H9 (cell line): ENCODE measurements around the gene TBC1D2. TPM values are rescaled to one million over a fixed set of nuclear protein-coding genes. Genes with fewer than 3 reads are reported as not detected.

Source experiments
- DNase-seq: peaks from one replicate; pipeline ENCODE4 v3.0.0-alpha.2; 2017
- H2AFZ ChIP-seq: one replicate; pipeline ENCODE4 v1.6.1; 2013; ENCODE audit warnings: mild to moderate bottlenecking, low read length, control low read depth, moderate library complexity
- H2AK5ac ChIP-seq: 2 replicates; pipeline ENCODE4 v1.6.1; 2013; ENCODE audit warnings: low read length, control low read depth, mixed read lengths; ENCODE audit not compliant: insufficient read length
- H2BK120ac ChIP-seq: one replicate; pipeline ENCODE4 v1.6.1; 2013; ENCODE audit warnings: low read depth, mild to moderate bottlenecking, low read length, control low read depth, inconsistent platforms; ENCODE audit not compliant: poor library complexity, severe bottlenecking
- H2BK12ac ChIP-seq: 2 replicates; pipeline ENCODE4 v1.6.1; 2013; ENCODE audit warnings: low read length, control low read depth, mixed read lengths, low read depth; ENCODE audit not compliant: insufficient read length
- H2BK15ac ChIP-seq: 2 replicates; pipeline ENCODE4 v1.6.1; 2013; ENCODE audit warnings: low read depth, low read length, control low read depth
- H2BK20ac ChIP-seq: one replicate; pipeline ENCODE4 v1.6.1; 2013; ENCODE audit warnings: low read depth, mild to moderate bottlenecking, low read length, control low read depth, inconsistent platforms; ENCODE audit not compliant: poor library complexity, severe bottlenecking
- H2BK5ac ChIP-seq: 2 replicates; pipeline ENCODE4 v1.6.1; 2013; ENCODE audit warnings: low read length, control low read depth, mixed read lengths; ENCODE audit not compliant: insufficient read length
- H3K14ac ChIP-seq: 2 replicates; pipeline ENCODE4 v1.6.1; 2013; ENCODE audit warnings: low read length, control low read depth; ENCODE audit not compliant: insufficient read depth
- H3K18ac ChIP-seq: 2 replicates; pipeline ENCODE4 v1.6.1; 2013; ENCODE audit warnings: low read depth, mild to moderate bottlenecking, mixed read lengths, low read length, control low read depth; ENCODE audit not compliant: insufficient read length
- H3K23ac ChIP-seq: 2 replicates; pipeline ENCODE4 v1.6.1; 2013; ENCODE audit warnings: low read length, control low read depth, mixed read lengths, low read depth; ENCODE audit not compliant: insufficient read length
- H3K23me2 ChIP-seq: 2 replicates; pipeline ENCODE4 v1.6.1; 2013; ENCODE audit warnings: low read depth, mild to moderate bottlenecking, mixed read lengths, low read length, control low read depth; ENCODE audit not compliant: insufficient read length, poor library complexity, severe bottlenecking
- H3K27ac ChIP-seq: 2 replicates; pipeline ENCODE4 v1.5.1; 2013; ENCODE audit warnings: low read length, control low read depth, mixed read lengths, low read depth; ENCODE audit not compliant: insufficient read length
- H3K27me3 ChIP-seq: 2 replicates; pipeline ENCODE4 v1.6.1; 2013; ENCODE audit warnings: low read length, control low read depth, inconsistent platforms; ENCODE audit not compliant: insufficient read depth
- H3K4ac ChIP-seq: 2 replicates; pipeline ENCODE4 v1.6.1; 2013; ENCODE audit warnings: low read depth, mild to moderate bottlenecking, control low read depth, inconsistent platforms, low read length, moderate library complexity
- H3K4me1 ChIP-seq: 2 replicates; pipeline ENCODE4 v1.6.1; 2013; ENCODE audit warnings: low read length, control low read depth, inconsistent platforms; ENCODE audit not compliant: insufficient read depth
- H3K4me2 ChIP-seq: 2 replicates; pipeline ENCODE4 v1.6.1; 2013; ENCODE audit warnings: low read length, control low read depth, mixed read lengths; ENCODE audit not compliant: insufficient read length, insufficient read depth
- H3K56ac ChIP-seq: 2 replicates; pipeline ENCODE4 v1.6.1; 2013; ENCODE audit warnings: low read depth, mild to moderate bottlenecking, mixed read lengths, low read length, control low read depth; ENCODE audit not compliant: insufficient read length
- H3K79me1 ChIP-seq: 2 replicates; pipeline ENCODE4 v1.6.1; 2013; ENCODE audit warnings: low read depth, mild to moderate bottlenecking, moderate library complexity, low read length, control low read depth, inconsistent platforms; ENCODE audit not compliant: insufficient read depth, poor library complexity, severe bottlenecking
- H3K79me2 ChIP-seq: 2 replicates; pipeline ENCODE4 v1.6.1; 2013; ENCODE audit warnings: low read length, control low read depth, inconsistent platforms; ENCODE audit not compliant: insufficient read depth
- H3K9ac ChIP-seq: 2 replicates; pipeline ENCODE4 v1.6.1; 2013; ENCODE audit warnings: low read length, control low read depth, mixed read lengths; ENCODE audit not compliant: insufficient read length; ENCODE audit errors: extremely low read depth
- H3K9me3 ChIP-seq: one replicate; pipeline ENCODE4 v1.6.1; 2013; ENCODE audit warnings: low read depth, low read length, inconsistent platforms; ENCODE audit not compliant: control insufficient read depth
- H3T11ph ChIP-seq: one replicate; pipeline ENCODE4 v1.6.1; 2013; ENCODE audit warnings: mild to moderate bottlenecking, low read length, control low read depth, inconsistent platforms
- H4K20me1 ChIP-seq: one replicate; pipeline ENCODE4 v1.6.1; 2013; ENCODE audit not compliant: control insufficient read depth, insufficient read length, insufficient read depth
- H4K5ac ChIP-seq: 2 replicates; pipeline ENCODE4 v1.6.1; 2013; ENCODE audit warnings: low read depth, mild to moderate bottlenecking, mixed read lengths, low read length, control low read depth; ENCODE audit not compliant: insufficient read length
- H4K8ac ChIP-seq: replicated peaks from 2 replicates; pipeline ENCODE4 v1.6.1; 2013; ENCODE audit warnings: low read length, control low read depth, mixed read lengths, low read depth; ENCODE audit not compliant: insufficient read length
- H4K91ac ChIP-seq: 2 replicates; pipeline ENCODE4 v1.6.1; 2013; ENCODE audit warnings: low read depth, mild to moderate bottlenecking, moderate library complexity, mixed read lengths, low read length, control low read depth; ENCODE audit not compliant: insufficient read length
- H3K27ac Mint-ChIP-seq, 3 experiments: 2 replicates in 2 of 3; 3 replicates in 1 of 3; pipeline ENCODE4 v1.8.0; 2020 to 2021; ENCODE audit warnings: mixed read lengths in 3 of 3, mild to moderate bottlenecking in 1 of 3, moderate library complexity in 1 of 3
- H3K27me3 Mint-ChIP-seq: 2 replicates; pipeline ENCODE4 v1.8.0; 2021; ENCODE audit warnings: low read depth, mild to moderate bottlenecking, moderate library complexity, mixed read lengths
- H3K36me3 Mint-ChIP-seq, 3 experiments: 2 replicates in 2 of 3; 3 replicates in 1 of 3; pipeline ENCODE4 v1.8.0; 2020 to 2021; ENCODE audit warnings: low read depth in 3 of 3, mixed read lengths in 3 of 3; ENCODE audit not compliant: insufficient read depth in 1 of 3
- H3K4me1 Mint-ChIP-seq, 2 experiments: 2 replicates each; pipeline ENCODE4 v1.8.0; 2020; ENCODE audit warnings: mixed read lengths in 2 of 2
- H3K4me3 Mint-ChIP-seq, 2 experiments: 2 replicates in 1 of 2; 3 replicates in 1 of 2; pipeline ENCODE4 v1.8.0; 2020 to 2021; ENCODE audit warnings: mild to moderate bottlenecking in 2 of 2, mixed read lengths in 2 of 2, moderate library complexity in 1 of 2
- H3K9me3 Mint-ChIP-seq, 2 experiments: 2 replicates in 1 of 2; 3 replicates in 1 of 2; pipeline ENCODE4 v1.8.0; 2020; ENCODE audit warnings: mild to moderate bottlenecking in 2 of 2, mixed read lengths in 2 of 2, moderate library complexity in 1 of 2
- CTCF ChIP-seq: fragments of 200-600 bp; sonication (generic); conservative IDR thresholded peaks from 3 replicates; pipeline ENCODE4 v1.8.0; 2021; ENCODE audit warnings: antibody characterized with exemption, mild to moderate bottlenecking
- WGBS: extraction: QIAGEN DNeasy Blood & Tissue Kit; methylation state at CpG from one replicate; pipeline ENCODE4 v1.1.7; 2013; ENCODE audit warnings: missing lambda C conversion rate, low lambda C conversion rate, mixed read lengths; ENCODE audit not compliant: insufficient read length; ENCODE audit errors: extremely low coverage; 5-methylcytosine and 5-hydroxymethylcytosine counted together
- total RNA-seq: library from RNA; stranded (reverse); gene quantifications from 2 replicates; pipeline ENCODE4 v1.2.1, GENCODE V29; 2021

Gene TBC1D2
- total RNA-seq, 1 experiment from 2014 or later, result 2.9 TPM

- H2BK12ac ChIP-seq, result no peak overlapping the region
- H4K91ac ChIP-seq, result no peak overlapping the region
- no peaks in the 10 kb centered on the region for H4K20me1 ChIP-seq
- H3K9ac ChIP-seq, result no peak overlapping the region
- no peak for TF ChIP-seq CTCF
- H3K36me3 Mint-ChIP-seq, result peaks cover 0 to 1% (median 0%) of the 10 kb centered on the region in 3 experiments; a peak in 1 of 7 replicates
- peaks cover 2% of the 10 kb centered on the region; the same call in 1 of the 2 replicates for H3K27me3 Mint-ChIP-seq
- H3K4me1 Mint-ChIP-seq, result peaks cover 20 to 21% of the 10 kb centered on the region in 2 experiments
- no peak overlapping the region for H2BK20ac ChIP-seq
- H3K4me1 ChIP-seq, result no peaks in the 10 kb centered on the region; the same call in 1 of the 2 replicates
- H2AK5ac ChIP-seq, result no peak overlapping the region
- no peaks in the 10 kb centered on the region for H3K9me3 ChIP-seq
- no CpG with 5 or more reads among the region's 9 CpGs for WGBS
- H2AFZ ChIP-seq, result no peak overlapping the region
- H2BK5ac ChIP-seq, result no peak overlapping the region
- no peak overlapping the region for H3K27ac ChIP-seq
- H3K23ac ChIP-seq, result no peak overlapping the region
- H3K9me3 Mint-ChIP-seq, result no peaks in the 10 kb centered on the region
- H3K4ac ChIP-seq, result no peak overlapping the region
- H4K8ac ChIP-seq, result no peak overlapping the region
- no peaks in the 10 kb centered on the region for H3K23me2 ChIP-seq
- peak overlapping the region in 1 of 3 experiments; percentile 29; a peak in 1 of 7 replicates for H3K27ac Mint-ChIP-seq
- H3K79me2 ChIP-seq, result peaks cover 9% of the 10 kb centered on the region; the same call in 1 of the 2 replicates
- no peak overlapping the region for H3K18ac ChIP-seq
- H3K27me3 ChIP-seq, result no peaks in the 10 kb centered on the region
- no peaks in the 10 kb centered on the region for H3K79me1 ChIP-seq
- no peak overlapping the region for H3K4me2 ChIP-seq
- H3T11ph ChIP-seq, result no peak overlapping the region
- no peak overlapping the region for H3K14ac ChIP-seq
- no peak overlapping the region for H2BK15ac ChIP-seq
- no peak overlapping the region for H3K4me3 Mint-ChIP-seq
- no peak overlapping the region for H2BK120ac ChIP-seq
- DNase-seq, result no peak
- no peak overlapping the region for H3K56ac ChIP-seq
- H4K5ac ChIP-seq, result no peak overlapping the region
Observed at GRCh38 chr9:98182889-98183599, 72.4 kb downstream of the TBC1D2 start.
